ENCODE results near the gene GON4L.
"Not testable (repeated sequence)": the region's sequence is repeated elsewhere in the genome, so short reads cannot be mapped to it uniquely, and the experiment has no call there.

GON4L gene

GRCh38 chr1:155858800-155859233 lies 1.8 kb upstream of the GON4L start:
- no peak for TF ChIP-seq CTCF (IDR thresholded peaks at IDR 0.05; ENCODE audit: extremely low read depth, missing control alignments)
- DNase-seq (ENCODE audit: low spot score): no peak

- TF ChIP-seq CTCF (IDR thresholded peaks at IDR 0.05; ENCODE audit: extremely low read depth, missing control alignments): no peak
- no peak for DNase-seq (ENCODE audit: low spot score)
Measured at GRCh38 chr1:155856257-155856974, 598 bp downstream of the GON4L start.

- DNase-seq (ENCODE audit: low spot score): no peak
- no peak for TF ChIP-seq CTCF (IDR thresholded peaks at IDR 0.05; ENCODE audit: extremely low read depth, missing control alignments)
Measured at GRCh38 chr1:155850345-155850744, 6.7 kb downstream of the GON4L start.

GRCh38 chr1:155847823-155848529 lies 9.0 kb downstream of the GON4L start:
- TF ChIP-seq CTCF (IDR thresholded peaks at IDR 0.05; ENCODE audit: extremely low read depth, missing control alignments): no peak
- no peak for DNase-seq (ENCODE audit: low spot score)

GRCh38 chr1:155844860-155845421 lies 12.1 kb downstream of the GON4L start:
- no peak for DNase-seq (ENCODE audit: low spot score)

GRCh38 chr1:155840386-155840785 lies 16.6 kb downstream of the GON4L start:
- no peak for TF ChIP-seq CTCF (IDR thresholded peaks at IDR 0.05; ENCODE audit: extremely low read depth, missing control alignments)
- DNase-seq (ENCODE audit: low spot score): no peak

More at GRCh38 chr1:155844860-155845421, 12.1 kb downstream of the GON4L start:
- TF ChIP-seq CTCF (IDR thresholded peaks at IDR 0.05; ENCODE audit: extremely low read depth, missing control alignments): no peak

- TF ChIP-seq CTCF (IDR thresholded peaks at IDR 0.05; ENCODE audit: extremely low read depth, missing control alignments): no peak
- no peak for DNase-seq (ENCODE audit: low spot score)
Measured at GRCh38 chr1:155835548-155835947, 21.5 kb downstream of the GON4L start.

- not testable (repeated sequence) for DNase-seq (ENCODE audit: low spot score)
Measured at GRCh38 chr1:155834927-155835399, 22.1 kb downstream of the GON4L start.
